OCI-M1 (cell line): ENCODE results near the gene PSMD3.
"Not testable (repeated sequence)": the region's sequence is repeated elsewhere in the genome, so short reads cannot be mapped to it uniquely, and the experiment has no call there.

Experiments
- DNase-seq: peaks from one replicate; lab custom pipeline; 2025; lab: John Stamatoyannopoulos, UW

Gene PSMD3

DNA sequence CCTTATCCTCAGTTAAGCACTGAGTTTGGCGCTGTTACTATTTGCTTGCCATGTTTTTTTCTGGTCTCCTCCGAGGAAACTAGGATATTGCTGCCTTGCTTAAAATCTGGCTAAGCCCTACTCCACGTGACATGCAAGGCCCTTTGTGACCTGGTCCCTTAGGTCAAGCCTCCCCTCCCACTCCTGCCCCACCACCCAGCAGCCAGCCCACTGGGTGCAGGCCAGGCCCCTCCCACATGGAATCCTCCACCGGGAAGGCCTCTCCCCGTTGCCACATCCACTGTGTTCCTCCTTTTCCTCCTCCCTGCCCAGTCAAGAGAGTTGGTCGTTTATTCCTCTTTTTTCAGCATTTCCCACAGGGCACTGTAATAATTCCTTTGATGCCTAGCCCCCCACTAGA lies 16.2 kb downstream of the PSMD3 start:
- DNase-seq, result no peak

DNA sequence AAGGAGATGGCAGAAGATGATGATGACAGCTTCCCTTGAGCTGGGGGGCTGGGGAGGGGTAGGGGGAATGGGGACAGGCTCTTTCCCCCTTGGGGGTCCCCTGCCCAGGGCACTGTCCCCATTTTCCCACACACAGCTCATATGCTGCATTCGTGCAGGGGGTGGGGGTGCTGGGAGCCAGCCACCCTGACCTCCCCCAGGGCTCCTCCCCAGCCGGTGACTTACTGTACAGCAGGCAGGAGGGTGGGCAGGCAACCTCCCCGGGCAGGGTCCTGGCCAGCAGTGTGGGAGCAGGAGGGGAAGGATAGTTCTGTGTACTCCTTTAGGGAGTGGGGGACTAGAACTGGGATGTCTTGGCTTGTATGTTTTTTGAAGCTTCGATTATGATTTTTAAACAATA lies 16.9 kb downstream of the PSMD3 start:
- DNase-seq, result no peak

DNA sequence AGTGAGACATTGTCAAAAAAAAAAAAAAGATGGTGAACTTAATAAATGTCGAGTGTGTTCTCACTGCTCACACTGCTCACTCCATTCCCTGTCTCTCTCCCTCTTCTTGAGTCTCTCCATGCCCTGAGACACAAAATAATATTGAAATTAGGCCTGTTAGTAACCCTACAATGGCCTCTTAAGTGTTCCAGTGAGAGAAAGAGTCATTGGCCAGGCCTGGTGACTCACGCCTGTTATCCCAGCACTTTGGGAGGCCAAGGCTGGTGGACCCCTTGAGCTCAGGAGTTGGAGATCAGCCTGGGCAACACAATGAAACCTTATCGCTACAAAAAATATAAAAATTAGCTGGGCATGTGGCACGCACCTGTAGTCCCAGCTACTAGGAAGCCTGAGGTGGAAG lies 18.5 kb downstream of the PSMD3 start:
- no peak for DNase-seq

DNA sequence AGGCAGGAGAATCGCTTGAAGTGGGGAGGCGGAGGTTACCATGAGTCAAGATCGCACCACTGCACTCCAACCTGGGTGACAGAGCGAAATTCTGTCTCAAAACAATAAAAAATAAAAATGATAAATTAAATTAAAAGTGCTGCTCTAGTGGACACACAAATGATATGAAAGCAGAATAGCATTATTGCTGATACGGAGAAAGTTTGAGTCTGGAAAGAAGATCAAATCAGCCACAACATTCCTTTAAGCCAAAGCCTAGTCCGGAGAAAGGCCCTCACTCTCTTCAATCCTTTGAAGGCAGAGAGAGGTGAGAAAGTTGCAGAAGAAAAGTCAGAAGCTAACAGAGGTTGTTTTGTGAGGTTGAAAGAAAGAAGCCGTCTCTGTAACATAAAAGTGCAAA lies 19.6 kb downstream of the PSMD3 start:
- no peak for DNase-seq

DNA sequence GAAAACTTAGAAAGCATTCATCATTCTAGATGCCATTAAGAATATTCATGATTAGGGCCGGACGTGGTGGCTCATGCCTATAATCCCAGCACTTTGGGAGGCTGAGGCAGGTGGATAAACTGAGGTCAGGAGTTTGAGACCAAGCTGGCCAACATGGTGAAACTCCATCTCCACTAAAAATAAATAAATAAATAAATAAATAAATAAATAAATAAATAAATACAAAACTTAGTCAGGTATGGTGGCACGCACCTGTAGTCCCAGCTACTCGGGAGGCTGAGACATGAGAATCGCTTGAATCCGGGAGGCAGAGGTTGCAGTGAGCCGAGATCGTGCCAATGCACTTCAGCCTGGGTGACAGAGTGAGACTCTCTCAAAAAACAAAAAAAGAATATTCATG lies 20.7 kb downstream of the PSMD3 start:
- DNase-seq, result not testable (repeated sequence)

DNA sequence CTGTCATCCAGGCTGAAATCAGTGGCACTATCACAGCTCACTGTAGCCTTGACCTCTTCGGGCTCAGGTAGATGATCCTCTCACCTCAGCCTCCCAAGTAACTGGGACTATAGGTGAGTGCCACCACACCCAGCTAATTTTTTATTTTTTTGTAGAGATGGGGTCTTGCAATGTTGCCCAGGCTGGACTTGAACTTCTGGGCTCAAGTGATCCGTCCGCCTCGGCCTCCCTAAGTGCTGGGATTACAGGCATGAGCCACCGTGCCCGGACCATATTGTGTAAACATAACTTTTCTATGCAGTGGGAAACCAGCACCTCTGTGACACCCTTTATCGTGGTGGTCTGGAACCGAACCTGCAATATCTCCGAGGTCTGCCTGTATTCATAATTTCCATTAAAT lies 23.5 kb downstream of the PSMD3 start:
- DNase-seq, result no peak

DNA sequence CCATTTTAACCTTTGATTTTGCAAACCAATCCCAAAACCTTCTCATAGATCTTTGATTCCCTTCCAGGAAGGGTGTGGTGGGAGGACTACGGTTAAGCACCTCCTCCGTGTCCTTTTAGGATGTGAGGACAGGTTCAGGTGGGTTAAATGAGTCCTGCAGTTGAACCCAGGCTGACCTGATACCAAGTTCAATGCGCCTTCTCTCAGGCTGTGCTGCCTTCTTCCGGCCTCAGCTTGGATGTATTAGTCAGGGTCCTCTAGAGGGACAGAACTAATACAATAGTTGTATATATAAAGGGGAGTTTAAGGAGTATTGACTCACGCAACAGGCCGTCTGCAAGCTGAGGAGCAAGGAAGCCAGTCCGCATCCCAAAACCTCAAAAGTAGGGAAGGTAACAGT lies 24.1 kb downstream of the PSMD3 start:
- no peak for DNase-seq

DNA sequence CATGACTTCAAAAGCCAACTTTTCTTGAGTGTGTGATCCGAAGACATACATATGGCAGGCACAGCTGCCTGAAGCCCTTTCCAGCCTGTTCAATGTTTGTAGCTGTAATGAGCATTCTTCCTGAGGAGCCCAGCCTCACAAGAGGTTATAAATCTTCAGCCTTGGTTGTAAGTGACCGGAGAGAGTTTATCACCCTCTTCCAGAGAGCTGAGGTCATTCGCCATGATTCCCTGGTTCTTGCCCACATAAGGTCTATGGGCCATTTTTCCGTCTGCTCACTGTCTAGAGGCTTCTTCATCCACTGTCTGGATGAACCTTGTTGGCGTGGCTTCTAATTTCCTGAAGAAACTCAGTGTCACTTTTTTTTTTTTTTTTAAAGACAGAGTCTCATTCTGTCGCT lies 24.9 kb downstream of the PSMD3 start:
- DNase-seq, result no peak

DNA sequence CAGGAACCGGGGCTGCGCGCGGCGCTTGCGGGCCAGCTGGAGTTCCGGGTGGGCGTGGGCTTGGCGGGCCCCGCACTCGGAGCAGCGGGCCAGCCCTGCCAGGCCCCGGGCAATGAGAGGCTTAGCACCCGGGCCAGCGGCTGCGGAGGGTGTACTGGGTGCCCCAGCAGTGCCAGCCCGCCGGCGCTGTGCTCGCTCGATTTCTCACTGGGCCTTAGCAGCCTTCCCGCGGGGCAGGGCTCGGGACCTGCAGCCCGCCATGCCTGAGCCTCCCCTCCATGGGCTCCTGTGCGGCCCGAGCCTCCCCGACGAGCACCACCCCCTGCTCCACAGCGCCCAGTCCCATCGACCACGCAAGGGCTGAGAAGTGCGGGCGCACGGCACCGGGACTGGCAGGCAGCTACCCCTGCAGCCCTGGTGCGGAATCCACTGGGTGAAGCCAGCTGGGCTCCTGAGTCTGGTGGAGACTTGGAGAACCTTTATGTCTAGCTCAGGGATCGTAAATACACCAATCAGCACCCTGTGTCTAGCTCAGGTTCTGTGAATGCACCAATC lies 30.4 kb downstream of the PSMD3 start:
- not testable (repeated sequence) for DNase-seq

DNA sequence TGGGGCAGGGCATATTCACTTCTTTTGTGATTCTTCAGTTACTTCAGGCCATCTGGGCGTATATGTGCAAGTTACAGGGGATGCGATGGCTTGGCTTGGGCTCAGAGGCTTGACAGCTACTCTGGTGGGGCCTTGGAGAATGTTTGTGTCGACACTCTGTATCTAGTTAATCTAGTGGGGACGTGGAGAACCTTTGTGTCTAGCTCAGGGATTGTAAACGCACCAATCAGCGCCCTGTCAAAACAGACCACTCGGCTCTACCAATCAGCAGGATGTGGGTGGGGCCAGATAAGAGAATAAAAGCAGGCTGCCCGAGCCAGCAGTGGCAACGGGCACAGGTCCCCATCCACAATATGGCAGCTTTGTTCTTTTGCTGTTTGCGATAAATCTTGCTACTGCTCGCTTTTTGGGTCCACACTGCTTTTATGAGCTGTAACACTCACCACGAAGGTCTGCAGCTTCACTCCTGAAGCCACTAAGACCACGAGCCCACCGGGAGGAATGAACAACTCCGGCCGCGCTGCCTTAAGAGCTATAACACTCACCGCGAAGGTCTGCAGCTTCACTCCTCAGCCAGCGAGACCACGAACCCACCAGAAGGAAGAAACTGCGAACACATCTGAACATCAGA lies 31.5 kb downstream of the PSMD3 start:
- DNase-seq, result not testable (repeated sequence)

DNA sequence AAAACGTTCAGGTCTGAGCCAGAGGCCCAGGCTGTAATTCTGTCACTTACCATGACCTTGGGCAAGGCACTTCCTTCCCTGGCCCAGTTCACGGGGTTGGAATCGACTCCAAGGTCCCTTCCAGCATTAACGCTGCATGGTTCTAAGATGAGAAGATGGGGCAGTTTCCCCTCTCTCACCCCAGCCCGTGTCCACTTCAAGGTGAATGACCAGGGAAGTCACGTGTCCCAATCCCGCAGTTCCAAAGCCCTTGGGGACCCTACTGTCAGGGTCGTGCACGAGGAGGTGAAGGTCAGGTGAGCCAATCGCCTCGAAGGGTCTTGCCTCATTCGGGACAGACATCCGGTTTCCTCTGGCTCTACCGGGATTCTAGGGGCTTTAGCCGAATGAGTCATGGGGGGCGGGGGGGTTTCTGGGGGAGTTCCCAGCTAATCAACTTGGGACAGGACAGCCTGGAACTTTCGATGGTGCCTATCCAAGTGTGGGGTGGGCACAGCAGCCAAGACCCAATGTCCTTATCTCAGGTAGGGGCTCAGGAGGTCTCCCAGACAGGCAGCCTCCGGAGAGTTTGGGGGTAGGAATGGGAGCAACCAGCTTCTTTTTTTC lies 33.9 kb downstream of the PSMD3 start:
- no peak for DNase-seq

DNA sequence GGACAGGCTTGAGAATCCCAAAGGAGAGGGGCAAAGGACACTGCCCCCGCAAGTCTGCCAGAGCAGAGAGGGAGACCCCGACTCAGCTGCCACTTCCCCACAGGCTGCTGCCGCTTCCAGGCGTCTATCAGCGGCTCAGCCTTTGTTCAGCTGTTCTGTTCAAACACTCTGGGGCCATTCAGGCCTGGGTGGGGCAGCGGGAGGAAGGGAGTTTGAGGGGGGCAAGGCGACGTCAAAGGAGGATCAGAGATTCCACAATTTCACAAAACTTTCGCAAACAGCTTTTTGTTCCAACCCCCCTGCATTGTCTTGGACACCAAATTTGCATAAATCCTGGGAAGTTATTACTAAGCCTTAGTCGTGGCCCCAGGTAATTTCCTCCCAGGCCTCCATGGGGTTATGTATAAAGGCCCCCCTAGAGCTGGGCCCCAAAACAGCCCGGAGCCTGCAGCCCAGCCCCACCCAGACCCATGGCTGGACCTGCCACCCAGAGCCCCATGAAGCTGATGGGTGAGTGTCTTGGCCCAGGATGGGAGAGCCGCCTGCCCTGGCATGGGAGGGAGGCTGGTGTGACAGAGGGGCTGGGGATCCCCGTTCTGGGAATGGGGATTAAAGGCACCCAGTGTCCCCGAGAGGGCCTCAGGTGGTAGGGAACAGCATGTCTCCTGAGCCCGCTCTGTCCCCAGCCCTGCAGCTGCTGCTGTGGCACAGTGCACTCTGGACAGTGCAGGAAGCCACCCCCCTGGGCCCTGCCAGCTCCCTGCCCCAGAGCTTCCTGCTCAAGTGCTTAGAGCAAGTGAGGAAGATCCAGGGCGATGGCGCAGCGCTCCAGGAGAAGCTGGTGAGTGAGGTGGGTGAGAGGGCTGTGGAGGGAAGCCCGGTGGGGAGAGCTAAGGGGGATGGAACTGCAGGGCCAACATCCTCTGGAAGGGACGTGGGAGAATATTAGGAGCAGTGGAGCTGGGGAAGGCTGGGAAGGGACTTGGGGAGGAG lies 34.7 kb downstream of the PSMD3 start, which contains the start of gene CSF3:
CSF3 (plus strand) TSS at position 436 of the 993 bp plus-strand sequence; CDS start at position 471, 35 bp downstream.
- no peak for DNase-seq

DNA sequence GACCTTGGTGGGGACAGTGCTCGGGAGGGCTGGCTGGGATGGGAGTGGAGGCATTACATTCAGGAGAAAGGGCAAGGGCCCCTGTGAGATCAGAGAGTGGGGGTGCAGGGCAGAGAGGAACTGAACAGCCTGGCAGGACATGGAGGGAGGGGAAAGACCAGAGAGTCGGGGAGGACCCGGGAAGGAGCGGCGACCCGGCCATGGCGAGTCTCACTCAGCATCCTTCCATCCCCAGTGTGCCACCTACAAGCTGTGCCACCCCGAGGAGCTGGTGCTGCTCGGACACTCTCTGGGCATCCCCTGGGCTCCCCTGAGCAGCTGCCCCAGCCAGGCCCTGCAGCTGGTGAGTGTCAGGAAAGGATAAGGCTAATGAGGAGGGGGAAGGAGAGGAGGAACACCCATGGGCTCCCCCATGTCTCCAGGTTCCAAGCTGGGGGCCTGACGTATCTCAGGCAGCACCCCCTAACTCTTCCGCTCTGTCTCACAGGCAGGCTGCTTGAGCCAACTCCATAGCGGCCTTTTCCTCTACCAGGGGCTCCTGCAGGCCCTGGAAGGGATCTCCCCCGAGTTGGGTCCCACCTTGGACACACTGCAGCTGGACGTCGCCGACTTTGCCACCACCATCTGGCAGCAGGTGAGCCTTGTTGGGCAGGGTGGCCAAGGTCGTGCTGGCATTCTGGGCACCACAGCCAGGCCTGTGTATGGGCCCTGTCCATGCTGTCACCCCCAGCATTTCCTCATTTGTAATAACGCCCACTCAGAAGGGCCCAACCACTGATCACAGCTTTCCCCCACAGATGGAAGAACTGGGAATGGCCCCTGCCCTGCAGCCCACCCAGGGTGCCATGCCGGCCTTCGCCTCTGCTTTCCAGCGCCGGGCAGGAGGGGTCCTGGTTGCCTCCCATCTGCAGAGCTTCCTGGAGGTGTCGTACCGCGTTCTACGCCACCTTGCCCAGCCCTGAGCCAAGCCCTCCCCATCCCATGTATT lies 35.7 kb downstream of the PSMD3 start:
- no peak for DNase-seq

DNA sequence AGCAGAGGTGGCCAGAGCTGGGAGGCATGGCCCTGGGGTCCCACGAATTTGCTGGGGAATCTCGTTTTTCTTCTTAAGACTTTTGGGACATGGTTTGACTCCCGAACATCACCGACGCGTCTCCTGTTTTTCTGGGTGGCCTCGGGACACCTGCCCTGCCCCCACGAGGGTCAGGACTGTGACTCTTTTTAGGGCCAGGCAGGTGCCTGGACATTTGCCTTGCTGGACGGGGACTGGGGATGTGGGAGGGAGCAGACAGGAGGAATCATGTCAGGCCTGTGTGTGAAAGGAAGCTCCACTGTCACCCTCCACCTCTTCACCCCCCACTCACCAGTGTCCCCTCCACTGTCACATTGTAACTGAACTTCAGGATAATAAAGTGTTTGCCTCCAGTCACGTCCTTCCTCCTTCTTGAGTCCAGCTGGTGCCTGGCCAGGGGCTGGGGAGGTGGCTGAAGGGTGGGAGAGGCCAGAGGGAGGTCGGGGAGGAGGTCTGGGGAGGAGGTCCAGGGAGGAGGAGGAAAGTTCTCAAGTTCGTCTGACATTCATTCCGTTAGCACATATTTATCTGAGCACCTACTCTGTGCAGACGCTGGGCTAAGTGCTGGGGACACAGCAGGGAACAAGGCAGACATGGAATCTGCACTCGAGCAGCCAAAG lies 36.9 kb downstream of the PSMD3 start:
- no peak for DNase-seq

DNA sequence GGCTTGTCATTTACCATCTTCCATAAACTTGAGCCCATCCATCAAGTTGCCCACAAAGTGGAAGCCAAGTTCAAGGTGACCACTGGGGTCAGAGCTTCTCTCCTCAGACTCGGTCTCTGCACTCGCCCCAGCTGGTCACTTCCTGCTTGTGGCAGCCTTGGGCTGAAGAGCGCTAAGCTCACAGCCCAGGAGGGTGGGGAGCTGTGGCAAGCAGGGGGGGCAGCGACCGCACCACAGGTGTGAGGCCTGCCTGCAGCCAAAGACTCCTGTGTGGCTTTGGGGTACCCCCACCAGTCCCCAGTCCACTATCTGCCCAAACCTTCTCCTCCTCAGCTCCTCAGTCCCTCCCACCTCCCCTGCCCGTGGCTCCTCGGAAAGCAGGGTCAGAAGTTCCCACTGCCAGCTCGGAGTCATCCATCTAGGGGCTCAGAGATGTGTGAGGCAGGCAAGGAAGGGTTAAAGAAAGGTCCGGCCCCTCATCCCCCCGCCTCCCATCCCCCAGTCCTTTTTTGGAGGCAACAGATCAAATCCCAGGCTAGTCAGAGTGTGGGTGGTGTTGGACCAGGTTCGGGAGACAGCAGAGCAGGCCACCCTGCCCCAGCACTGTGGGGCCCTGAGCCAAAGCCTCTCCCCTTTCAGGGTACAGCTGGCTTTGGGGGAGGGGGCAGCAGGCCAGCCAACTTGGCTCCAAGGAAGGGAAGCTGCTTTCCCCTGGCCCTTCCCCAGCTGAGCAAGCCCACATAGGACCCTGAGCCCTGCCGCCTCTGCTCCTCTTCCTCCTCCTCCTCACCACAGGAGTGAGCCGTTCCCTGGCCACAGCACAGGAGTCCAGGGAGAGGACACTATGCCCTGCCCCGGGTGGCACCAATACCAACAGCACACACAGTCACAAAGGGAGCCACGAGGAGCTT lies 37.9 kb downstream of the PSMD3 start:
- no peak for DNase-seq

DNA sequence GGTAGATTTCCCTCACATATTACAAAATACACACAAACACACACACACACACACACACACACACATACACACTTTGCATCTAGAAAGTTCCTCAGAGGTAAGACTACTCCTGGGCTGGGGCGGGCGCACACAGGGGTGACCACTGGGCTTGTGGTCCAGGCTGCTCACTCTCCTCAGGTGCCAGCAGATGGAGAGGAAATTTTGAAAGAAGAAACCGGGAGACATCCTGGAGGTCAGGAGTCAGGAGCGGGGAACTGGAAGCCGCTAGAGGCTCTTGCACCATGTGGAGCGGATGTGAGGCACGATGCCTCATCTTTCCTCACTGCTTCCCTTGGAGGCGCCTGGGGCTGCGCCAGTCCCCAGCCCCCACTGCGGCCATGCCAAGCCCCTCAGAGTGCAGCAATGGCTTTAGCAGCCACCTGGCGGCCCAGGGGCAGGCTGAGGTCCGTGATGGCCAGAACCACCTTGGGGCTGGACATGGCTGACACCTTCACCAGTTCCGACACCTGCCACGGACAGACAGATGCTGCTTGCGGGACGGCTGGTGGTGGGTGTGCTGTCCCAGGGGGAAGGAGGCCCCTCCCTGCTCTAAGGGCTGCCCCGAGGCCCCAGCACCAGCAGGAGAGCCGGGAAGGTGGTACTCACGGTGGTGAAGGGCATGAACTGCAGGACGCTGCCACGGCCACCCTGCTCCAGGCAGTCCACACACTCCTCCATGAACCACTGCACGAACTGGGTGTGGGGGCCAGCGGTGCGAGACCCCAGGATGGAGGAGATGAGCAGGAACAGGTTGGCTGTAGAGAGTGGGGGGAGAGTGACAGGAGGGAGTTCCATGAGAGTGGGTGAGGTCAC lies 38.8 kb downstream of the PSMD3 start:
- DNase-seq, result no peak

DNA sequence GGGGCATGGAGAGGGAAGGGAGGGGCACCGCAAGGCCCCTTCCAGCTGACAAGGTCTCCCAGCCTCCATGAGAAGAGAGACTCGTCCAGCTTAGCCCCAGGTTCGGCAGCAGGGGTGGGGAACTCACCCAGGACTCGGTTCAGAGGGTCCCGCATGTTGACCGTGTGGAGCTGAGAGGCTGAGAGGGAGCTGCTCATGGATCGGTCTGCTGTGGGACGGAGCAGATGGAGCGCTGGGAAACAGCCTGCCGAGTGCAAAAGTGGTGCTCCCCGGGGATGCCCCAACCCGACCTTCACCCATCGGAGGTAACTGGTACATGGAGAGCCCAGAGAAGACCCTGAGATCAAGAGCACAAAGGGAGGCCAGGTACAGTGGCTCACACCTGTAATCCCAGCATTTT lies 39.5 kb downstream of the PSMD3 start:
- DNase-seq, result no peak

DNA sequence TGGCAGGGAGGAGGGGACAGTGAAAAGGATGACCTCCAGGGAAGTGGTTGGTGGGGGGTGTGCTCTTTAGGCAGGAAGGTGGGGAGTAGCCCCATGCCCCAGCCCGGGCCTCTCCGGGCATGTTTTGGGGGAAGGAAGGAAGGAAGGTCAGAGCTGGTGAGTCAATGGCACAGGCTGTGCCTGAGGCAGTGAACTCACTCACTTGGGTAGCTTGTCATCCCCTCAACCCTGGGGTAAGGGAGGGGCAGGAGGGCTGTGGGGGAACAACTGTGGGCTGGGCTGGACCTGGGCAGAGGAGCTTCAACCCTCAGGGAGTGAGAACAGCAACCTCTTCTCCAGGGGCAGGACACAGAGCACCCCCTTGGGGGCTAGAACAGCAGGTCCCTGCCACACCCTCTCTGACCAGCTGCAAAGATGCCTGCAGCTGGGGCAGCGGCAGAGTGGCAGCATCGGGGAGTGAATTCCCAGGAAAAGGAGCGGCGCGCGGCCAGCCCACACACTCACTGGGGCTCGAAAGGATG lies 40.9 kb downstream of the PSMD3 start:
- DNase-seq, result no peak
